Stimulated activated CD4-positive, alpha-beta T cell treated with anti-CD3 and anti-CD28 coated beads, Interleukin-15, amount 100 ng/mL, for 48 hours (primary cell): ENCODE results near the gene CAPZA1.

Source experiments
- DNase-seq, 2 donors: peaks; one replicate each; pipeline ENCODE4 v3.0.0-alpha.2; 2020; ENCODE audit warnings: low read depth in 2 of 2

The CAPZA1 gene

GRCh38 chr1:112676543-112676942 is 56.9 kb downstream of the CAPZA1 start:
- DNase-seq: no peak

- no peak for DNase-seq
Measured at GRCh38 chr1:112677501-112677900, 57.9 kb downstream of the CAPZA1 start.

GRCh38 chr1:112678605-112679004 is 59.0 kb downstream of the CAPZA1 start:
- no peak for DNase-seq

- DNase-seq: no peak
Measured at GRCh38 chr1:112685913-112686312, 66.3 kb downstream of the CAPZA1 start.

- DNase-seq: no peak
Measured at GRCh38 chr1:112686417-112686816, 66.8 kb downstream of the CAPZA1 start.

GRCh38 chr1:112686835-112687234 is 67.2 kb downstream of the CAPZA1 start:
- no peak for DNase-seq

- DNase-seq: no peak
Measured at GRCh38 chr1:112687361-112687760, 67.7 kb downstream of the CAPZA1 start.

GRCh38 chr1:112687785-112688496 is 68.3 kb downstream of the CAPZA1 start:
- no peak for DNase-seq

- DNase-seq: no peak
Measured at GRCh38 chr1:112688781-112689193, 69.2 kb downstream of the CAPZA1 start.

GRCh38 chr1:112689196-112689841 is 69.7 kb downstream of the CAPZA1 start:
- no peak for DNase-seq

- no peak for DNase-seq
Measured at GRCh38 chr1:112689842-112690237, 70.2 kb downstream of the CAPZA1 start.

GRCh38 chr1:112692681-112693080 is 73.0 kb downstream of the CAPZA1 start:
- DNase-seq: no peak

GRCh38 chr1:112693821-112694220 is 74.2 kb downstream of the CAPZA1 start:
- no peak for DNase-seq

- no peak for DNase-seq
Measured at GRCh38 chr1:112694363-112694929, 74.8 kb downstream of the CAPZA1 start.

GRCh38 chr1:112695276-112695675 is 75.6 kb downstream of the CAPZA1 start:
- no peak for DNase-seq

GRCh38 chr1:112696578-112697314 is 77.1 kb downstream of the CAPZA1 start:
- DNase-seq: no peak

GRCh38 chr1:112697781-112698201 is 78.2 kb downstream of the CAPZA1 start:
- no peak for DNase-seq

GRCh38 chr1:112698366-112699310 is 79.0 kb downstream of the CAPZA1 start:
- no peak for DNase-seq

- DNase-seq: no peak
Measured at GRCh38 chr1:112699425-112700144, 80.0 kb downstream of the CAPZA1 start.
